NCI-H526 treated with DMSO at 0.1 percent for 48 hours (cell line): ENCODE results near the gene SERPINA1.

ENCODE experiments used
- DNase-seq: peaks from one replicate; lab custom pipeline; 2025; lab: John Stamatoyannopoulos, UW

SERPINA1 gene

DNA sequence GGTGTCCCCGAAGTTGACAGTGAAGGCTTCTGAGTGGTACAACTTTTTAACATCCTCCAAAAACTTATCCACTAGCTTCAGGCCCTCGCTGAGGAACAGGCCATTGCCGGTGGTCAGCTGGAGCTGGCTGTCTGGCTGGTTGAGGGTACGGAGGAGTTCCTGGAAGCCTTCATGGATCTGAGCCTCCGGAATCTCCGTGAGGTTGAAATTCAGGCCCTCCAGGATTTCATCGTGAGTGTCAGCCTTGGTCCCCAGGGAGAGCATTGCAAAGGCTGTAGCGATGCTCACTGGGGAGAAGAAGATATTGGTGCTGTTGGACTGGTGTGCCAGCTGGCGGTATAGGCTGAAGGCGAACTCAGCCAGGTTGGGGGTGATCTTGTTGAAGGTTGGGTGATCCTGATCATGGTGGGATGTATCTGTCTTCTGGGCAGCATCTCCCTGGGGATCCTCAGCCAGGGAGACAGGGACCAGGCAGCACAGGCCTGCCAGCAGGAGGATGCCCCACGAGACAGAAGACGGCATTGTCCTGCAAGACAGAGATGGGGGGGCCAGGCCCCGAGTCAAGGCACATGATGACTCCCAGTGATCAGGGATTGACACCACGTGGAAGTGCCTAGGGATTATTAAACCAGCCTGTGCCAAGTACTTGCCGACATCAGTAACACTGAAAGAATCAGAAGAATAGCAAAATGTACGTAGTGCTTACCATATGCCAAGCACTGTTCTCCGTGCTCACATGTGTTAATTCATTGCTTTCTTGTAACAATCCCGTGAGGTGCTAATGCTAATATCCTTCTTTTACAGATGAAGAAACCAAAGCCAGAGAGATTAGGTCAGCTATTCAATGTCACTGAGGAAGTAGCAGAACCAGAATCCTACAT, 5.4 kb downstream of the SERPINA1 start:
- no peak for DNase-seq

DNA sequence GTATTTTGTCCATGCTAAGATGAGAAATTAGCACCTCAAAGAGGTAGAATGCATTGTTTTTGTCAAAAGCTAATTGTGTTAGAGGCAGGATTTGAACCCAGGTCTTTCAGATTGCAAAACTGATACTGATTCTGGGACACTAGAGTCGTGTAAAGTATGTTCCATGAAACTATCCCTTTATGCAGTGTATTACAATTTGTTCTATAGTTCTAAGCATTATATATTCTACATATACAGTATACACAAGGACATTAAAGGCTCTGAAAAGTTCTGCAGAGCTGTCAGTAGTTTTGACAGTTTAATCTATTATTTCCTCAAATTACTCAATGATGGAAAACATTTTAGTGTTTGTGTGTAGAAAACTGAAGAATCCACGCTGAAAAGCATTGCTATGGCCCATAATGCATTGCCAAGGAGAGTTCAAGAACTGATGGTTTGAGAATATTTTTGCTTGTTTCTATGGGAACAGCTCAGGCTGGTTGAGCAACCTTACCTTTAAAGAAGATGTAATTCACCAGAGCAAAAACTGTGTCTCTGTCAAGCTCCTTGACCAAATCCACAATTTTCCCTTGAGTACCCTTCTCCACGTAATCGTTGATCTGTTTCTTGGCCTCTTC, 6.2 kb downstream of the SERPINA1 start:
- DNase-seq = no peak

DNA sequence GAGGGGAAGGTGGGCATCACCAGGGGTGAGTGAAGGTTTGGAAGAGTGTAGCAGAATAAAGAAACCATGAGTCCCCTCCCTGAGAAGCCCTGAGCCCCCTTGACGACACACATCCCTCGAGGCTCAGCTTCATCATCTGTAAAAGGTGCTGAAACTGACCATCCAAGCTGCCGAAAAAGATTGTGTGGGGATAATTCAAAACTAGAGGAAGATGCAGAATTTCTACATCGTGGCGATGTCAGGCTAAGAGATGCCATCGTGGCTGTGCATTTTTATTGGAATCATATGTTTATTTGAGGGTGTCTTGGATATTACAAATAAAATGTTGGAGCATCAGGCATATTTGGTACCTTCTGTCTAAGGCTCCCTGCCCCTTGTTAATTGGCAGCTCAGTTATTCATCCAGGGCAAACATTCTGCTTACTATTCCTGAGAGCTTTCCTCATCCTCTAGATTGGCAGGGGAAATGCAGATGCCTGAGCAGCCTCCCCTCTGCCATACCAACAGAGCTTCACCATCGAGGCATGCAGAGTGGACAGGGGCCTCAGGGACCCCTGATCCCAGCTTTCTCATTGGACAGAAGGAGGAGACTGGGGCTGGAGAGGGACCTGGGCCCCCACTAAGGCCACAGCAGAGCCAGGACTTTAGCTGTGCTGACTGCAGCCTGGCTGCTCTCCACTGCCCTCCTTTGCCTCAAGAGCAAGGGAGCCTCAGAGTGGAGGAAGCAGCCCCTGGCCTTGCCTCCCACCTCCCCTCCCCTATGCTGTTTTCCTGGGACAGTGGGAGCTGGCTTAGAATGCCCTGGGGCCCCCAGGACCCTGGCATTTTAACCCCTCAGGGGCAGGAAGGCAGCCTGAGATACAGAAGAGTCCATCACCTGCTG, 7.0 kb downstream of the SERPINA1 start:
- DNase-seq = no peak

DNA sequence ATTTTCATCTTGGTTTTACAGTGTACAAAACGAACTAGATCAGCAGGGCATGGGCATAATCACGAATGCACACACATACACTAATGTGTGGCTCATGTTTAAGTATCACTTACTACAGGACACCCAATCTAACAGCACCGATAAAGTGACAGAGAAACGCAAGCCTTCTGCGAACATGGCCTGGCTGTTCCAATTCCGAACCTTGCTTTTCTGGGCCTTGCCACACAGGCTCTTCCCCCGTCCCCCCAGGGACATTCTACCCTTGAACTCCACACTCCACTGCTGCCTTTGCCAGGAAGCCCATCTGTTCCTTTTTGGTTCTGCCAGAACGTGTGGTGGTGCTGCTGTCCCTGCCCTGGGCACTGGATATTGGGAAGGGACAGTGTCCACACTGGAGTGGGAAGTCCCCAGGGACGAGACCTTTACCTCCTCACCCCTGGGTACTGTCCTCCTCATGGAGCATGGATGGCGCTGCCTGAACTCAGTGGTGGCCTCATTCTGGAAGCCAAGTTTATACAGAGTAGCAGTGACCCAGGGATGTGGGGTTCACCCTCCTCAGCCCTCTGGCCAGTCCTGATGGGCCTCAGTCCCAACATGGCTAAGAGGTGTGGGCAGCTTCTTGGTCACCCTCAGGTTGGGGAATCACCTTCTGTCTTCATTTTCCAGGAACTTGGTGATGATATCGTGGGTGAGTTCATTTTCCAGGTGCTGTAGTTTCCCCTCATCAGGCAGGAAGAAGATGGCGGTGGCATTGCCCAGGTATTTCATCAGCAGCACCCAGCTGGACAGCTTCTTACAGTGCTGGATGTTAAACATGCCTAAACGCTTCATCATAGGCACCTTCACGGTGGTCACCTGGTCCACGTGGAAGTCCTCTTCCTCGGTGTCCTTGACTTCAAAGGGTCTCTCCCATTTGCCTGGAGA, 7.9 kb downstream of the SERPINA1 start:
- no peak for DNase-seq

DNA sequence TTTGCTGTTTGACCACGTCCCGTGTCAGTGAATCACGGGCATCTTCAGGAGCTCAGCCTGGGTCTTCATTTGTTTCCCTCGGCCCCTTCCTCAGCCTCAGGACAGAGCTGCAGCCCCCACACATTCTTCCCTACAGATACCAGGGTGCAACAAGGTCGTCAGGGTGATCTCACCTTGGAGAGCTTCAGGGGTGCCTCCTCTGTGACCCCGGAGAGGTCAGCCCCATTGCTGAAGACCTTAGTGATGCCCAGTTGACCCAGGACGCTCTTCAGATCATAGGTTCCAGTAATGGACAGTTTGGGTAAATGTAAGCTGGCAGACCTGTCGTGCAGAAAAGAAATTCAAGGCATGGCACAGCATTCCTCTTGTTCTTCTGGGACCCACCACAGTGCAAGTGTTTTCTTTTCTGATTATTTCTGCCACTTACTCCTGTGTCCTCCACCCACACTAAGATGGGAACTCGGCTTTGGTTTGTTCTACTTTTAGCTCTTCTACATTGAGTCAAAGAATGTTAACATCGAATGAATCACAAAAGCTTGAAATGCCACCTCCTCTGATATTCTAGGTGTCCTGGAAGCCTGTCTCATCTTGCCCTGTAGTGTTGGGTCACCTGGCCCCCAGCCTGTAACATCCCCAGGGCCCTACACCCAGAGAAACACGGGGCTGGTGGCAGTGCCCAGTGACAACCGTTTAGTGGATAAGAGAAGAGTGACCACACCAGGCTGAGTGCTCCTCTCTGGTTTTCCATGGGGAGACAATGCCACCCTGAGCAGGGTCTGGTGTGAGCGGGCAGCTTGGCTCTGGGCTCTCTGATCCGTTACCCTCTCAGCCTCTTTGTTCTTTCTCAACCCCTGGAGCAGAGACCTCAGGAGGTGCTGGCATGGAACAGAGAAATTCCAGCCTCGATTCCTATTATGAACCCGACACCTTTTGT, 8.8 kb downstream of the SERPINA1 start:
- no peak for DNase-seq

DNA sequence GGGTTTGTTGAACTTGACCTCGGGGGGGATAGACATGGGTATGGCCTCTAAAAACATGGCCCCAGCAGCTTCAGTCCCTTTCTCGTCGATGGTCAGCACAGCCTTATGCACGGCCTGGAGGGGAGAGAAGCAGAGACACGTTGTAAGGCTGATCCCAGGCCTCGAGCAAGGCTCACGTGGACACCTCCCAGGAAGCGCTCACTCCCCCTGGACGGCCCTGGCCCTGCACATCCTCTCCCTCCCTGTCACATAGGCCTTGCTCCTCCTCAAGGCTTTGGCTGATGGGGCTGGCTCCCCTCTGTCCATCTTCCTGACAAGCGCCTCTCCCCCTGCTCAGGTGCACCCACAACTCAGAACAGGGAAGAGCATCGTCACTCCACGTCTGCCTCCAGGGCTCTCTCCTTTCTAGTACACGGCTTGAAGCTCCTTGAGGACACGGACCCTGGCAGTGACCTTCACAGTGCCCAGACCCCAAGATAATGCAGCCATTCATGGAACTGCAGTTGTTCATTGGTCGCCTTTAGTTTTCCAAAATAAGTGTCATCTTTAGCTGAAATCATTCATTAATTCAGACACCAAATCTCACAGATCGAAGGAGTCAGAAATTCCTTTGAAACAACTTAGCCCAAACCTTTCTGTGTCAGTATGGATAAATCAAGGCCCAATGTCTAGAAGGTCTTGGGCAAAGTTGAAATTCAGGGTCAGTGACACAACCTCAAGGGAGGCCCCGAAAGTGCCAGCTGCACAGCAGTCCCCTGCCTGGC, 9.7 kb downstream of the SERPINA1 start:
- no peak for DNase-seq

DNA sequence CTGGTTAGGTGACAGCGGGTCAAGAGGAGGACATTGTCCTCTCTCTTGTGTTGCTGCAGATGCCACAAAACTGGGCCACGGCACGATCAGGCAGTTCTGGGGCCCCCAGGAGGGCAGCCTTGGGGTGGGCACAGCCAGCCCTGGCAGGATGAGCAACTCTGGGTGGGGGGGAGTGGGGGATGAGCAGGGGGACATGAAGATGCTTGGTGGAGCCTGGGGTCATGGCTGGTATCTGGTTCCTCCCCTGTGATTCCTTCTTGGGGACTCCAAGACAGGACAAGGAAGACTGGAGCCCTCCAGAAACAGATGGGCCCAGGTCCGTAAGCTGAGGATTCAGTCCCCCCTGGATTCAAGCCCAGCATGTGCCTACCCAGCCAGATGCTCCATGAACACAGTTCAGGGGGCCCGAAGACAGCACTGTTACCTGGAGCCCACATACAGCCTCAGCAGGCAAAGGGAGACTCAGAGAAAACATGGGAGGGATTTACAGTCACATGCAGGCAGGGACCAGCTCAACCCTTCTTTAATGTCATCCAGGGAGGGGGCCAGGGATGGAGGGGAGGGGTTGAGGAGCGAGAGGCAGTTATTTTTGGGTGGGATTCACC, 10.4 kb downstream of the SERPINA1 start:
- DNase-seq = no peak

DNA sequence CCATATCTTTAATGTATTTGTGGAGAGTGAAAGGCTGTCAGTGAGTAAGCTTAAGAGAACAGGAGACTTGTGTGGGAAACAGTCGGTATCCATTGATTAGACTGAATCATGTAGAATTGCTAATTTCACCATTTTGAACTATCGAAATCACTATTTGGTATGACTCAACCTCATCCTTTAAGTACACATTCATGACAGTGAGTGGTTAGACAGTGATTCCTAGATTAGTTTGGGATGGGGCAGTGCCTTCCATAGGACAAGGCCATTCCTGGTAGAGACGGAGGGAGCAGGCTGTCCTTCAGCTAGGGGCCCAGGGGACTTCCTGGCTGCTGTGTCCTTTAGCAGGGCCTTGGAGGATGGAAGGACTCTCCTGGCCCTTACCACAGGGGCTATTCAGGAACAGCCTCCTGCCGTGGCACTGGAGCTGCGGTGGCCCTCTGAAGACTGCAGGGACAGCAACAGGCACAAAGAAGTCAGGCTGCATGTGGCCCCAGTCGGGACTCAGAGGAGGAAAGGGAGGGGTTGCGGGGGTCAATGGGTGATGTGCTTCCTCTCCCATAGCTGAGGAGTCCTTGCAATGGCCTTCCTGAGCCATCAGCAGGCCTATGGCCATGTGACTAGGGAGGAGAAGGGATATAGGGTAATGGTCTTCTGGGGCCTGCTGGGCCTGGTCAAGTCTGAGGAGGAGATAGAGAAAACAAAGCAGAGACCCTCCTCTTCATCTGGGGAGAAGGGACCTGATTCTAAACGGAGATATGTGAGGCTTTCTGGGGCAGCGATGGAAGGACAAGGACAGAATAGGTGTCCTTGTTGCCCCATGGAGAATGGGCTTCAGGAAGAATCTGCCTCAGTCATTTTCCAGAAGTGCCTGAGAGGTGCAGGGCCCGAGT, 11.2 kb downstream of the SERPINA1 start:
- no peak for DNase-seq

DNA sequence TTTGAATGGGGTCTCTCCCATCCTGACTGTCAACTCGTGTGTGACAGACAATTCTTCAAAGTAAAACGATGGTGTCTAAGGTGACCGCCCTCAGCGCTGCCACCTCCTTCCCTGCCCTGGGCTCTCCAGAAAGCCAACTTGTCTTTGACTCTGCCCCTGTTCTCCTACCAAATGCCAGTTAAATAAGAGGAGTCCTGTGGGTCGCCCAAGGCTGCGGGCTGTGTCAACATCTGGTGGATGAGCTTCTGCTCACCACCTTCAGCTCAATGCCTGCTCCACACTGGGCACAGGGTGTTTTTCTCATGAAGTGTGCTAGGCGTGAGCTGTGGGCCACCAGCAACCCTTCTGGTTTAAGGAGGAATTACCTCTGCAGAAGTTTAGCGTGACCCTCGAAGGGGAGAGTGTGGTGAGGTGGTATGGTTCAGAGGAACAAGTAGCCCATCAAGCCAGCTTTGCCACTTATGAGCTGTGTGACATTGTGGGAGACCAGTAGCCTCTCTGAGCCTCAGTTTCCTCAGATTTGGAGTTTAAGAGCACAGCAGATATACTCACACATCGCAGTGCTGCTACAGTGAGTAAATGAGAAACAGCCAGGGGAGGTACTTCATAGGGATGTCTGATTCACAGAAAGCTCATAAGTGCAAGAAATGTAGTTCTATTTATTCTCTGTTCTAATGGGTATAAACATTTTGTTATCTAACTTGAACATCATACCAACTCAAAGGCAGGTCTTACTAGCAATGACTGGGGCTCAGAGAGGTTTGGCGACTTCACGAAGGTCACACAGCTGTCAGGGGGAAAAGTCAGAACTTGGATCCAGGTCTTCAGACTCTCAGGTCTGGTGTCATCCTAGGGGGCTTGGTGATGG, 12.1 kb downstream of the SERPINA1 start:
- DNase-seq = no peak

DNA sequence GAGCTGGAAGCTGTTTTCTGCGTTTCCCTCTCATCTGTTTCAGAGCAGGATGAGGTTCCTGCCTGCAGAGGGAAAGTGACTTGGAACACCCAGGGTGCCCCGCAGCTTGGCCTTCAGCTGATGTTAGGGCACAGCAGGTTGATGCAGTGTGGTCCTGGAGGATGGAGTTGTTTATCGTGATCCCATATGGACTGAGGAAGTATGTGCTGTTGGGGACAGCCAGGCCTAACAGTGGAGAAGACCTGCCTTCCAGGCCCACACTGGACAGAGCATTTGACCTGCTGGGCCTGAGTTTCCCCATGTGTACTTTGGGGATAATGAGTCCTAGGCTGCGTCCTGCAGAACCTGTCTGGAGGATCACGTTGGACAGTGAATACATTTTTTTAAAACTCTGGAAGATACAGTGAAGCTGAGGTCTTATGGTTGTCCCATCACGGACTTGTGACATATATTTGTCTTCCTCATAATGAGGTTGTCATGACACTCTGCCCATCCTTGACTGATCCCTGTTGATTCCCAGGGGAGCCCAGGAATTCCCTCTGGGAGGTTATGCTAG, 12.8 kb downstream of the SERPINA1 start:
- no peak for DNase-seq

DNA sequence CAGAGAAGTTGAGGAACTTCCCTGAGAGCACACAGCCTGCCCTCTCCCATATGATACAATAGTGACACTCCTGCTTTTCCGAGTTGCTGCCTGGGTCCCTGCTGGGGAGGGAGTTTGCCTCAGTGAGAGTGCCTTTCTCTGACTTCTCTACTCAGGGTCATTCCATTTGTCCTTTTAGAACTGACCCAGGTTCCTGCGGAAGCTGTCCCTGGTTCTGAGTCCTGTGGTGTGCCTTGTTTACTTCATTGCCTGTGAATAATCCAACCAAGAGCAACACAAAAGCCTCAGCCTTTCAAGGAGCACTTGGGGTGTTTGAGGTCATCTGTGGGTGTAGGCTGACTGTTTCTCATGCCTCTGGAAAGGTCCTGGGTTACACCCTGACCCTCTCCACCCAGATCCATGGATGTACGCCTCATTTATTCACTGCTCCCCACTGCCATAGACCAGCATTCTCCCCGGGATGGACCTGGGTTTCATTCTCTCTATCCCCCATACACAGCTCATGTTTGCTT, 13.6 kb downstream of the SERPINA1 start:
- no peak for DNase-seq

DNA sequence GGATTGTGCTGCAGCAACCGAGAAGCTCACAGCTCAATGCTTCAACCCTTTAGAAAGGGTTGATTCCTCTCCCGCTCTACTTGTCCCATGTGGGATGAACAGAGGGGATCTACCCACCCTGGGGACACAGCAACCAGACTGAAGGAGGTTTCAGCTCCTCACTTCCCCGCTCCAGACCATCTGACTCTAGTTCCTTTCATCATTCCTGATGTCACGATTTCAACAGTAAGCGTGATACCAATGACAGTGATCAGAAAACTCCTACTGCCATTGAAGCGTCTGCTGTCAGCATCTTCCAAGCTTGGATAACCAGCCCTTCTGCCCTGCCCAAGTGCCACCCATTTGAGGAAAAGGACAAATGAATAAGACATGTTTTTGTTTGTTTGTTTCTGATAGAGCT, 14.3 kb downstream of the SERPINA1 start:
- no peak for DNase-seq

DNA sequence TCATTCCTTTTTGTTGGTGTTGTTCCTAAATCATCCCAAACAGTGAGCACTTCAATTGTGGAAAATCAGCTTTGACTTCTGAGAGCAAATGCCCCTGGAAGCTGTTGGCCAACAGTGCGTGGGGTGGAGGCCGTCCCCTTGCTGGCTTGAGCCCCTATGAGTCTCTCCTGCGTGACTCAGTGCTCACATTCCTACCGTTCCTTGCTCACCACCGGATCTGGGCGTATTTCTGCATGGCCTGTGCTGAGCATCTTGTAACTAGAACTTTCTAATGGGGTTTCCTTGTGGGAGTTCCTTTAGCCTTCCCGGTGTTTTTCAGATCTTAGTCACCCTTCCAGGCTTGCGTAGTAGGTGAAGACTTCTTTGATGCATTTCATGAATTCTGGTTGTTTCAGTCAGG, 14.7 kb downstream of the SERPINA1 start:
- DNase-seq = no peak

DNA sequence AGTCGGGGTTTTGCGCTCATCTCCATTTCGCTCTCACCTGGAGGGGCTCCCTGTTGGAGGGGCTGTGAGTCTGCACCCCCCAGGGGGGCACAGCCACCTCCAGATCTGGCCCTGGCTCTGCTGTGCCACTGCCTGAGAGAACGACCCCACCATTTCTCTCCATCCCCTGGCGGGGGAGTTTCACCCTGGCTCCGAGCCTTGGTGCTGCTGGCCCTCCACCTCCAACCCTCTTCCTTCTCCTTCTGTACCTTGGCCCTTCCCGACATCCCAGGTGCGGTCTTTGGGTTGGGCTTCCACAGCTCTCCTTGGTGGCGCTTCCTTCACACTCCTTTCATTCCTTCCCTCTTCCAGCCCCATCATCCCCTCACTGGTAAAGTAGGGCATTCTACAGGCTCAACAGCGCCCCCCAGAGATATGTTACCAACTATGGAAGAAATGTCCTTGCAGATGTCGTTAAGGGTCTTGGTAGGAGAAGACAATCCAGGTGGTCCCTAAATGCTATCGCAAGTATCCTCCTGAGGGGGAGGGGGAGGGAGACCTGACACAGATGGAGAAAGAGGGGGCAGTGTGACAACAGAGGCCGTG, 16.3 kb downstream of the SERPINA1 start:
- DNase-seq = no peak

DNA sequence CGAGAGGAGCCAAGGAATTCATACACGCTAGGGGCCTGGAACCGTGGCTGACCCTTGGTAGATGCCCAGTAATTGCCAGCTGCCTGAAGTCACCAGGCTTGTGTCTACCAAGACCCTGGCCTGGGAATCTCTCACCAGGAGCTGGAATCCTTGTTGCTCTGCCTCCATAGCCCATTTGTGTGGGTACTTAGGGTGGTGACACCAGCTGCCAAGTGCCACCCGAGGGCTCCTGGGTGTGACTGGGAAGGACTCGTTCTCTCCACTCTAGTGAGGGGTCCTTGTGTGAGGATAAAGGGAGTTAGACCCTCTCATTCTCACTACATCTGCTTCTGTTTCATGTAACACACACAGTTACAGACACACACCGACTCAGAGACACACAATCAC, 17.9 kb downstream of the SERPINA1 start:
- DNase-seq = no peak
